HepG2 (cell line): Measurements from ENCODE around the gene ENSA. TPM values are rescaled to one million over a fixed set of nuclear protein-coding genes. Genes with fewer than 3 reads are reported as not detected.
A peak's percentile ranks its signal among the peaks of the same experiment; 100 is the strongest.

Source experiments
- HMGXB3 ChIP-seq: sonication (generic); formaldehyde crosslinking; IDR thresholded peaks from 2 replicates; pipeline ENCODE4 v1.4.0; 2020; ENCODE audit warnings: missing genetic modification reagents, borderline replicate concordance
- HNF4A ChIP-seq: sonication (generic); formaldehyde crosslinking; IDR thresholded peaks from 2 replicates; pipeline ENCODE4 v1.4.0; 2020; ENCODE audit warnings: missing genetic modification reagents
- HOXA3 ChIP-seq: sonication (generic); formaldehyde crosslinking; IDR thresholded peaks from 2 replicates; pipeline ENCODE4 v1.5.0; 2020; ENCODE audit warnings: missing genetic modification reagents
- PITX1 ChIP-seq: sonication (generic); formaldehyde crosslinking; IDR thresholded peaks from 2 replicates; pipeline ENCODE4 v1.5.1; 2020; ENCODE audit warnings: mild to moderate bottlenecking, missing genetic modification reagents
- RBM39 ChIP-seq: fragments of 200-400 bp; formaldehyde crosslinking; IDR thresholded peaks from one replicate; pipeline ENCODE4 v1.6.1; 2018; ENCODE audit warnings: antibody characterized with exemption, mild to moderate bottlenecking, low read depth, low read length; ENCODE audit not compliant: poor library complexity, severe bottlenecking
- SSRP1 ChIP-seq: IDR thresholded peaks from 2 replicates; pipeline ENCODE4 v1.6.1; 2016; ENCODE audit warnings: control low read depth
- SYNCRIP ChIP-seq: fragments of 200-400 bp; formaldehyde crosslinking; IDR thresholded peaks from 2 replicates; pipeline ENCODE4 v1.6.1; 2018; ENCODE audit warnings: mild to moderate bottlenecking, low read depth, low read length; ENCODE audit not compliant: insufficient read depth
- ZBTB46 ChIP-seq: sonication (generic); formaldehyde crosslinking; IDR thresholded peaks from 2 replicates; pipeline ENCODE4 v1.4.0; 2020; ENCODE audit warnings: mild to moderate bottlenecking, missing genetic modification reagents, borderline replicate concordance
- ZNF430 ChIP-seq: sonication (generic); formaldehyde crosslinking; IDR thresholded peaks from 2 replicates; pipeline ENCODE4 v1.9.0; 2021; ENCODE audit warnings: mild to moderate bottlenecking, missing genetic modification reagents
- ZNF7 ChIP-seq: IDR thresholded peaks from 2 replicates; pipeline ENCODE4 v1.6.1; 2016; ENCODE audit warnings: missing biosample characterization, missing genetic modification reagents
- polyA plus RNA-seq, 8 experiments: library from polyadenylated mRNA; depleted of rRNA in 3 of 8; stranded (reverse) in 7 of 8; unstranded in 1 of 8; fragments of >200 nt; fragmentation: Illumina TruSeq in 4 of 8; extraction: Trizol in 4 of 8; gene quantifications; 2 replicates each; pipeline versions ENCODE4 v1.2.1 to v1.2.3, GENCODE V29; 2011 to 2016; ENCODE audit warnings: low read depth in 4 of 8, missing spikeins in 1 of 8, mixed read lengths in 1 of 8; ENCODE audit not compliant: insufficient read depth in 1 of 8
- total RNA-seq, 5 experiments: library from RNA; depleted of rRNA; stranded (reverse); fragments of >200 nt; fragmentation: Illumina TruSeq; extraction: Trizol; gene quantifications; 2 replicates each; pipeline ENCODE4 v1.2.3, GENCODE V29; 2016; ENCODE audit warnings: low read depth in 1 of 5
- TF ChIP-seq, protein P1 (sequence below): IDR thresholded peaks from 2 replicates; pipeline ENCODE4 v1.6.1; 2018; ENCODE audit warnings: missing genetic modification reagents, mild to moderate bottlenecking, missing compliant biosample characterization
- TF ChIP-seq, protein P2 (sequence below): sonication (generic); formaldehyde crosslinking; IDR thresholded peaks from 2 replicates; pipeline ENCODE4 v1.4.0; 2020; ENCODE audit warnings: missing genetic modification reagents, borderline replicate concordance
- TF ChIP-seq, protein P3 (sequence below): sonication (generic); formaldehyde crosslinking; IDR thresholded peaks from 2 replicates; pipeline ENCODE4 v1.8.0; 2022; ENCODE audit warnings: missing genetic modification reagents, mild to moderate bottlenecking, borderline replicate concordance

The ENSA gene
- total and polyA plus RNA-seq, 2 of the 13 experiments (the other 11 are each of a cell fraction or from before 2014, with no cell fraction given) = 54.5 to 111 TPM

DNA sequence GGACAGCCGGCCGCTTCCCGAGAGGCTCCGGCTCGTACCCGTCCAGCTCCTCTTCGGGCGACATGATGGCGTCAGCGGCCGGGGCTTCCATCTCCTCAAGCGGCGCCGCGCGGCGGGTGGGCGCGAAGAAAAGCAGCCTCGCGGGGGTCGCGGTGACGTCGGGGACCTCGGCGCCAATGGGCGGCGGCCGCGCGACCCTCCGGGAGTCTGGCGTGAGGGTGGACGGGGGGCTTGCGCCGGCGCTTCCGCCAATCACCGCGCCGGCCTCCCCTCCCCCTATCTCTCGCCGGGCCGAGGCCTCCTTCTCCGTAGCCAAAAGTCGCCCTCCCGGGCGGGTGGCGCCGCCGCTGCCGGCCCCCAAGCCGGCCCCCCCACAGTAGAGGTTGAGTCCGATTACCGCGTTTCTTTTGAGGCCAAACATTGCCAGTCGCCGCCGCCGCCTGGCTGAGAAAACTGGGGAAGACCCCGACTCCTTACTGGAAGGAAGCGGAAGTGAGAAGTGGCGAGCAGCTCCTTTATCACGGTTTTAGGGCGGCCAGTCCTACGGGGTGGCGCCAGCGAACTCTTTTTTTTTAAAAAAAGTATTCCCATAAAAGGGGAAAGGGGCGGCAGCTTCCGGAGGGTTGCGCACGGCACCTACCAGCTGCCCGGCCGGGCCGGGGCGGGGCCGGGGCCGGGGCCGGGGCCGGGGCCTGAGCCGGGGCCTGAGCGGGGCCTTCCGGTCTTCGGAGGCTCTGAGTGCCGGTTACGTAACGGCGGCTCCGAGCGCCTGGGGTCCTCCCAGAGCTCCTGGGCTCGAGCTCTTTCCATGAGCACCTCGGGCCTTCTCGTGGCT, 50.1 kb downstream of the ENSA start, which contains the start of gene MCL1 (continued):
- no peak for TF ChIP-seq ZBTB46 (CRISPR knock-in tag)
- TF ChIP-seq HMGXB3 (CRISPR knock-in tag) = no peak
- peak; percentile 95 for TF ChIP-seq RBM39
- no peak for TF ChIP-seq SSRP1 (CRISPR knock-in tag)
- TF ChIP-seq HNF4A = peak; percentile 16; the same call in 1 of the 2 replicates
- TF ChIP-seq, protein P1, sequence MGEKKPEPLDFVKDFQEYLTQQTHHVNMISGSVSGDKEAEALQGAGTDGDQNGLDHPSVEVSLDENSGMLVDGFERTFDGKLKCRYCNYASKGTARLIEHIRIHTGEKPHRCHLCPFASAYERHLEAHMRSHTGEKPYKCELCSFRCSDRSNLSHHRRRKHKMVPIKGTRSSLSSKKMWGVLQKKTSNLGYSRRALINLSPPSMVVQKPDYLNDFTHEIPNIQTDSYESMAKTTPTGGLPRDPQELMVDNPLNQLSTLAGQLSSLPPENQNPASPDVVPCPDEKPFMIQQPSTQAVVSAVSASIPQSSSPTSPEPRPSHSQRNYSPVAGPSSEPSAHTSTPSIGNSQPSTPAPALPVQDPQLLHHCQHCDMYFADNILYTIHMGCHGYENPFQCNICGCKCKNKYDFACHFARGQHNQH (CRISPR knock-in tag) = peak; percentile 62; the same call in 1 of the 2 replicates
- TF ChIP-seq, protein P2, sequence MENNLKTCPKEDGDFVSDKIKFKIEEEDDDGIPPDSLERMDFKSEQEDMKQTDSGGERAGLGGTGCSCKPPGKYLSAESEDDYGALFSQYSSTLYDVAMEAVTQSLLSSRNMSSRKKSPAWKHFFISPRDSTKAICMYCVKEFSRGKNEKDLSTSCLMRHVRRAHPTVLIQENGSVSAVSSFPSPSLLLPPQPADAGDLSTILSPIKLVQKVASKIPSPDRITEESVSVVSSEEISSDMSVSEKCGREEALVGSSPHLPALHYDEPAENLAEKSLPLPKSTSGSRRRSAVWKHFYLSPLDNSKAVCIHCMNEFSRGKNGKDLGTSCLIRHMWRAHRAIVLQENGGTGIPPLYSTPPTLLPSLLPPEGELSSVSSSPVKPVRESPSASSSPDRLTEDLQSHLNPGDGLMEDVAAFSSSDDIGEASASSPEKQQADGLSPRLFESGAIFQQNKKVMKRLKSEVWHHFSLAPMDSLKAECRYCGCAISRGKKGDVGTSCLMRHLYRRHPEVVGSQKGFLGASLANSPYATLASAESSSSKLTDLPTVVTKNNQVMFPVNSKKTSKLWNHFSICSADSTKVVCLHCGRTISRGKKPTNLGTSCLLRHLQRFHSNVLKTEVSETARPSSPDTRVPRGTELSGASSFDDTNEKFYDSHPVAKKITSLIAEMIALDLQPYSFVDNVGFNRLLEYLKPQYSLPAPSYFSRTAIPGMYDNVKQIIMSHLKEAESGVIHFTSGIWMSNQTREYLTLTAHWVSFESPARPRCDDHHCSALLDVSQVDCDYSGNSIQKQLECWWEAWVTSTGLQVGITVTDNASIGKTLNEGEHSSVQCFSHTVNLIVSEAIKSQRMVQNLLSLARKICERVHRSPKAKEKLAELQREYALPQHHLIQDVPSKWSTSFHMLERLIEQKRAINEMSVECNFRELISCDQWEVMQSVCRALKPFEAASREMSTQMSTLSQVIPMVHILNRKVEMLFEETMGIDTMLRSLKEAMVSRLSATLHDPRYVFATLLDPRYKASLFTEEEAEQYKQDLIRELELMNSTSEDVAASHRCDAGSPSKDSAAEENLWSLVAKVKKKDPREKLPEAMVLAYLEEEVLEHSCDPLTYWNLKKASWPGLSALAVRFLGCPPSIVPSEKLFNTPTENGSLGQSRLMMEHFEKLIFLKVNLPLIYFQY (CRISPR knock-in tag) = no peak
- 0 out of 2 replicates have a peak, but pooled peaks have one; percentile 61 for TF ChIP-seq ZNF430 (CRISPR knock-in tag)
- no peak for TF ChIP-seq PITX1
- no peak for TF ChIP-seq SYNCRIP
- peak; percentile 54; the same call in 1 of the 2 replicates for TF ChIP-seq HOXA3
- TF ChIP-seq, protein P3, sequence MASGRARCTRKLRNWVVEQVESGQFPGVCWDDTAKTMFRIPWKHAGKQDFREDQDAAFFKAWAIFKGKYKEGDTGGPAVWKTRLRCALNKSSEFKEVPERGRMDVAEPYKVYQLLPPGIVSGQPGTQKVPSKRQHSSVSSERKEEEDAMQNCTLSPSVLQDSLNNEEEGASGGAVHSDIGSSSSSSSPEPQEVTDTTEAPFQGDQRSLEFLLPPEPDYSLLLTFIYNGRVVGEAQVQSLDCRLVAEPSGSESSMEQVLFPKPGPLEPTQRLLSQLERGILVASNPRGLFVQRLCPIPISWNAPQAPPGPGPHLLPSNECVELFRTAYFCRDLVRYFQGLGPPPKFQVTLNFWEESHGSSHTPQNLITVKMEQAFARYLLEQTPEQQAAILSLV = peak; percentile 50; the same call in 1 of the 2 replicates
- no peak for TF ChIP-seq ZNF7
